Activated CD4-positive, CD25-positive, alpha-beta regulatory T cell (primary cell): ENCODE results near the gene ACAP2.
"Not testable (repeated sequence)": the region's sequence is repeated elsewhere in the genome, so short reads cannot be mapped to it uniquely, and the experiment has no call there.

ENCODE experiments used
- DNase-seq, 4 experiments: peaks; one replicate each; lab custom pipeline; 2025; lab: John Stamatoyannopoulos, UW

Gene ACAP2

DNA sequence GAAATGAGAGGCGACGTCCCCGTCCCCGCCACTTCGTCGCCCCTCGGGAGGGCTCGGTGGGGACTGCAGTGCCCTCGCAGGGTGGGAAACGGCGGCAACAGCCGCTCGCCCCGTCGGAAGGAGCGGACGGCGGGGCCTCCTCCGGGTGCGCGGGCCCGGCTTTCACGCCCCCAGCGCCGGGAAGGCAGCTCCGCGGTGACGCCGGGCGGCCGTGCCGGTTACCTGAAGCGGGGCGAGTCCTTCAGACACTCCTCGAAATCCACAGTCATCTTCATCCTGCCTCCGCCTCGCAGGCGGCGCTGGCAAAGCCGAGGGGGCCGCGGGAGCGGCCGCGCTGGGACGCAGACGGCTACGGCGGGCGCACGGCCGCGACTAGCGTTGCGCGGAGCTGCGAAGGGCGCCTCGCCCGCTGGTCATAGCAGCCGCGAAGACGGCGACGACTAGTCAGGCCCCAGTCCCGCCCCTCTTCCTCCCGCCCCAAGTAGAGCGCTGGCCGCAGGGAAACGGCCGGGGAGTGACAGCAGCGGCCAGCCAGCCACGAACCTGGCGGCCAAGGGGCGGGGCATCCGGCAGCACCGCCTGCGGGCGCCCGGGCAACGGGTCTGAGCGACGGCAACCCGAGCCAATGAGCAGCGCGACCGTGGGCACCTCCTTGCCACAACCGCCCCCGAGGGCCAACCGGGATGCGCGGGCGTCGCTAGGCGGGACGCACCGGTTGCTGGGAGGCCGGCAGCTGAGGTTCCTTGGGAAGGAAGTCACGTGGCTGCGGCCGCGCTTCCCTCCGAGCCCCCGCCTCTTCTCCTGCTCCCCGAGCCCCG is at the start of gene ACAP2:
Gene ACAP2, minus strand, starts transcription at position 448 of the 818 bp plus-strand sequence. Its CDS starts 173 bp downstream, at position 275.
- peak; percentile 96 to 98 (median 97) for DNase-seq

GRCh38 chr3:195475614-195476013 is 32.8 kb upstream of the ACAP2 start:
- DNase-seq: no peak

DNA sequence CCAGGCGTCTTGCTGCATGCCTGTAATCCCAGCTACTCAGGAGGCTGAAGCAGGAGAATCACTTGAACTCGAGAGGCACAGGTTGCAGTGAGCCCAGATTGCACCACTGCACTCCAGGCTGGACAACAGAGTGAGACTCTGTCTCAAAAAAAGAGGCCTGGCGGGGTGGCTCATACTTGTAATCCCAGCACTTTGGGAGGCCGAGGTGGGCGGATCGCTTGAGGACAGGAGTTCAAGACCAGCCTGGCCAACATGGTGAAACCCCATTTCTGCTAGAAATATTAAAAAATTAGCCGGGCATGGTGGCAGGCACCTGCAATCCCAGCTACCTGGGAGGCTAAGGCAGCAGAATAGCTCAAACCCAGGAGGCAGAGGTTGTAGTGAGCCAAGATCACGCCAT is 32.3 kb upstream of the ACAP2 start:
- not testable (repeated sequence) for DNase-seq

DNA sequence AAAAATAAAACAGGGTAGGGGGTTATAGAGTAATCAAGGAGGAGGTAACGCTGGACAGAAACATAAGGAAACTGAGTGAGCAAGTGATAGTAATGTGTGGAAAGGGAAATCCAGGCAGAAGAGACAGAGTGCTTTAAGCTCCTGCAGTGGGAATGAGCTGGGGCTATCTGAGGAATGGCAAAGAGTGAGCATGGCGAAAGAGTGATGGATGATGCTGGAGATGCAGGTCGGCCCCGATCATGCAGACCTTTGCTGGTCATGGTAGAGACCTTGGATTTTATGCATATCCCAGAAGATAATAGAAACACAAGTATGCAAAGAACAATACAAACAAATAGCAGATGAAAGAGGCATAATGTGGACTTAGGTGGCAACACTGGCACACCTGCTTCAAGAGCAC is 26.0 kb upstream of the ACAP2 start:
- DNase-seq: no peak

DNA sequence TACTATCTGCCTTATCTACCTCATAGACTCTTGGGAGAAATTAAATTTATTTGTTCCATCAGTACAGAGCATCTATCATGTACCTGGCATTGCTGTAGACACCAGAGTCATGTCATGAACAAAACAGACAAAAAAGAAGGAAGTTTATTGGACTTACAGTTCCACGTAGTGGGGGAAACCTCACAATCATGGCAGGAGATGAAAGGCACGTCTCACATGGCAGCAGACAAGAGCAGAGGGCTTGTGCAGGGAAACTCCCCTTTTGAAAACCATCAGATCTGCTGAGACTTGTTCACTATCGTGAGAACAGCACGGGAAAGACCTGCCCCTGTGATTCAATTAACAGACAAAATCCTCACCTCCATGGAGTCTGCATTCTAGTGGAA is 25.6 kb upstream of the ACAP2 start:
- DNase-seq: no peak

GRCh38 chr3:195467641-195468390 is 25.0 kb upstream of the ACAP2 start:
- DNase-seq: no peak

DNA sequence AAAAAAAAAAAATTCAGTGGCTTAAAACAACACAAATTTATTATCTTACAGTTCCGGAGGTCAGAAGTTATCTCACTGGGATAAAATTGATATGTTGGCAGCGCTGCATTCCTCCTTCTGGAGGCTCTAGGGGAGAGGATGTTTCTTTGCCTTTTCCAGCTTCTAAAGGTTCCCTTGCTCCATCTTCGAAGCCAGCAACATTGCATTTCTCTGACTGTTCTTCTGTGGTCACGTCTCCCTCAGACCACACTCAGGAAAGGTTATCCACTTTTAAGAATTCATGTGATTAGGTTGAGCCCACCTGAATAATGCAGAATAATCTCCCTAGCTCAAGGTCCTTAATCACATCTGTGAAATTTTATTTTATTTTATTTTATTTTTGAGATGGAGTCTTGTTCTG is 23.4 kb upstream of the ACAP2 start:
- no peak for DNase-seq

- not testable (repeated sequence) for DNase-seq
These were observed 20.1 kb upstream of the ACAP2 start for GRCh38 chr3:195462922-195463321.

DNA sequence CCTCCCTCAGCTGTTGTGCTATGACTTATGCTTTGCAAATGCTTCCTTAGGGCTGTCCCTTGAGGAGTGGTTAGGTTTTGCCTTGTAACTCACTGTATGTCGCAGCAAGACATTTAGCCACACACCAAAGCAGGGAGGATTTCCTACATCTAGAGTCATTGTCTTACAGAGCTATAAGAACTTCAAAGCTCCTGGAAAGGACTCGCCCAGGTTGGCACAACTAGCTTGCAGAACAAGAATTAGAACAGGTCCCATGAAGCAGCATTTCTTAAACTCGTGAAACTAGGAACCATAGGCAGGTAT is 19.4 kb upstream of the ACAP2 start:
- DNase-seq: no peak

DNA sequence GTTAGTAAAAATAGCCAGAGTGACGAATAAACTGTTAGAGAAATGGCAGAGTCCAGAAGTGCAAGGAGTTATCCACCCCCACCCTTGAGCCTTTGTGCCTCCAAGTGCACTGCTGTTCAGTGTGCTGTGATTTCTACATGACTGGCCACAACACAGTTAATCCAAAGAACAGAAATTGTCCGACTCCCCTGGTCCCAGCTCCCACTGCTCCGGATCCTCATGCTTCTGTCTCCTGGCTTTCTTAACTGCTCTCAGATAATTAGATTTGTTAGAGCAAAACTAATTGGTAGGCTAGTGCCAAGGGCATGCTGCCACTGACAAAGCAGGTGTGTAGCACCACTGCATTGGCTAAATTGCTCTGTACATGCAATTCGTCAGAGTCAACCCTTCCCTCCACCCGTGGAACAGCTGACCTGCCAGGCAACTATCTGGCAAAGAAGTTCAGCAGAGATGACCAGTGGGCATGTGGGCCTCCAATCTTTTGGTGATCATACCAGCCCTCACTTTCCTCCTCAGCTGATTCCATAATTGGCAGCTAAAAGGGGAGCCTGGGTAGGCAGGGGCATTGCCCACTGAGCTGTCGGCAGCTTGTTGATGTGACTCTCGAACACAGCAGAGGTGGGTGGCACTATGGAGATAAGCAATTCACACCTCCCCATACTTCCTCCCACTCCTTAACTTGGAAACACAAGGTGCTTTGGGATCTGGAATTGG is 18.9 kb upstream of the ACAP2 start:
- no peak for DNase-seq

- no peak for DNase-seq
These were observed 17.4 kb upstream of the ACAP2 start for GRCh38 chr3:195460091-195460713.

- DNase-seq: no peak
These were observed 15.5 kb upstream of the ACAP2 start for GRCh38 chr3:195458316-195458717.

DNA sequence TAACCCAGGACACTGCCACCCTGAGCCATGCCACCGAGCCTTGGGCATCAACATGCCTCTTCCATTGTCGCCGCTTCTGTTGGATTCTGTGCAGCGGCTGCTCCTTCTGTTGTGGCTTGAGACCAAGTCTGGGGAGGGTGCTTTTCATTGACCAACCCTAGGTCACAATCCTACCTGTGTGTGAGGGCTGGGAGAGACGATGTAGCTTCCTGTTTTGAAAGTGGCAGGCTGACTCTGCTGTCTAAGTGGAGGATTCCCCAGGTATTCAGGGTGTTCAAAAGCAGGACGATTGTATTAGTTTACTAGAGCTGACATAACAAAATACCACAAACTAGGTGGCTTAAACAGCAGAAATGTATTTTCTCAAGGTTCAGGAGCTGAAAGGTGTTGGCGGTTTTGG is 13.0 kb upstream of the ACAP2 start:
- DNase-seq: no peak

- DNase-seq: no peak
These were observed 10.4 kb upstream of the ACAP2 start for GRCh38 chr3:195453236-195453635.

GRCh38 chr3:195451373-195452015 is 8.7 kb upstream of the ACAP2 start:
- no peak for DNase-seq

DNA sequence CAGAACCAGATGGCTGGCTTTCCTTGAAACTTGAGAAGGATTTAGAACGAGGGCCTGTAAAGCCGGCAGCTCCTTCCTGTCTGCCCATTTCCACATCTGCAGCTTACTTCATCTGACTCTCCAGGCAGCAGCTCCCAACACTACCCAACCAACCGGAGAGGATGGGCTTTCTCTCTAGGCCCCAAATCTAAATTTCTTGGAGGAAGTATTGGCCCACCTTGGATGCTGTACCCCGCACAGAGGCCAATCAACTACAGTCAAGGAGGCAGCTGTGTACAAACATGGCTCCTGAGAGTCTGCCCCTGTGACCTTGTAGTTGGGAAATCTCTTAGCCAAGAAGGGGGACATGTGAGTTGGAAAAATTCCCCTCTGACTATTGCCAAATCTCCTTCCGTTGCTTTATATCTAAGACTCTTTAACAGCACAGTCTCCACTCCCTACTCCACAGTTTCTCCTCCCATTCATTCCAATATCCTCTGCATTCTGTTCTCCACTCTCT is 8.0 kb upstream of the ACAP2 start:
- DNase-seq: no peak

- DNase-seq: no peak
These were observed 5.5 kb upstream of the ACAP2 start for GRCh38 chr3:195448205-195448875.

DNA sequence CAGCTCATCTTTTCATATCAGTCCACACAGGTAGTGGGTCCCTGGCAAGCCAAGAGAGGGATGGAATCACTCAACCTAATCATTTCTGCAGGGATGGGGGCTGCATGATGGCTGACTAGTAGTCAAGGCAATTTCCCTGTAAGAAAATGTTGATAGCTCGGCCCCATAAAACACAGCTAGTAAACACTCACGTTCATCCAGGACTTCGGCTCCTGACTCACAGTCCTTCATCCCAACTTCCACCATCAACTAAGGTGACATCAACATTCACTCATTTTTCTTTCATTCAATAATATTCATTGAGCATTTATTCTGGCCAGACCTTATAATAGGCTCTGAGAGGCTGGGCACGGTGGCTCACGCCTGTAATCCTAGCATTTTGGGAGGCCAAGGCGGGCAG is 4.4 kb upstream of the ACAP2 start:
- DNase-seq: no peak

- DNase-seq: no peak
These were observed 3.5 kb upstream of the ACAP2 start for GRCh38 chr3:195446359-195446758.

GRCh38 chr3:195445885-195446284 is 3.1 kb upstream of the ACAP2 start:
- no peak for DNase-seq

DNA sequence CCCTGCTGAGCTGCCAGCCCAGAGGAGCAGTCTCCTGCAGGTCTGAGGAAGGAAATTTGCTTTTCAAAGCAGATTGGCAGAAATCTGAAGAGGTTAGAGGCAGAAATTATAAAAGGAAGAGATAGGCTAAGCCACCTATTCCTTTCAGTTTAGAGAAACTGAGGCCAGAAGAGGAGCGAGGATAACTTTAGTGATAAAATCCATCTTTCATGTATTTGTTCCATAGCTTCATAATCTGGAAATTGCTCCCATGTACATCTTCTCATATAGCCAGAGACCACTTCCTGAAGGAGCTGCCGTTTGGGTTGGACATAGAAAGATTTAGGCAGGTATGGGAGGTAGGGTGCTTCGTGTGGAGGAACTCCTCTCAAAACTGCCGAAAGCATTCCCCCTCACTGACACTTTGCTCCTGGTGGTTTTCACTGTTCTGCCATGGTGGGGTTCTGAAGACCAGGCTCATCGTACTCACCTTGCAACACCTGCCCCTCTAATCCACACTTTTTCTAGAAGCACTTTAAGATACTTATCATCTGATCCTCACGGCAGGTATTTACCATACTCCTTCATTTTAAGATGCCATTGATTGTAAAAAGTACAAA is 670 bp upstream of the ACAP2 start:
- no peak for DNase-seq
